ENCODE measurements around the gene L2HGDH. TPM values are rescaled to one million over a fixed set of nuclear protein-coding genes. Genes with fewer than 3 reads are reported as not detected.

Gene L2HGDH
- total and polyA plus RNA-seq, 9 of the 15 experiments (the other 6 are each of a cell fraction or from before 2014, with no cell fraction given): 1.7 to 16.1 (median 10.5) TPM

DNA sequence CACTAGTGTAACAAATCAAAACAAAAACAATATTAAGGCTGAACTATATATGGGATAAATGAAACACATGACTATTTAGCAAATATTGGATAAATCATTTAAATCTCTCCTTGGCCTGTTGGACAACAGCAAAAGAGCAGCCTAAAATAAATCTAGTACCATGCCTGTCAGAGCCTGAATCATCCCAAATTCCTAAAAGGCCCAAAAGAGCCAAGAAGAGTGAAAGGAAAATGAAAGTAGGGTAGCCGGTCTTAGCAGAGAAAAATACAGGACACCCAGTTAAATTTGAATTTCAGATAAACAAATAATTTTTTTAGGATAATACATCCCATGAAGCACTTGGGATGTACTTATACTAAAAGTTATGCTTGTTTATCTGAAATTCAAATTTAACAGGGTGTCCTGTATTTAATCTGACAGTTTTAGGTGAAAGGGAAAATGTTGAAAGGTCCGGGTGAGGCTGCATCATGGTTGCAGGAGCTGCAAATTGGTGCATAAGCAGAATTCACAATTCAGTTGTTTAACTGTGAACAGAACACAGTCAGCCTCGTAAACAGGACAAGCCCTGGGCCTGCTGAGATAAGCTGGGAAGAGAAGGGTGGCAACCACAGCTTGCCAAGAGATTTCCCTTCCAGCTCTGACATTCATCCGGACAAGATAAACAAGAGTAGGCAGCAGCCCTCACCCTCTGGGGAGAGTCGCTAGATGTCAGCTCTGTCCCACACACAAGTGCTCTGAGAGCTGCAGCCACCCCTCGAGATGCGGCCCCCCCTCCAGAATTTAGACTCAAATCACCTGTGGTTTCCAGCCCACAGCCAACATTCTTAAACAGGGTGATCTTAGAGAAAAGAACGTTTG, 30.4 kb upstream of the L2HGDH start (continued):
- 0 out of 2 replicates have a peak, but pooled peaks have one; percentile 14 for TF ChIP-seq MBD2 (IDR thresholded peaks at IDR 0.05; ENCODE audit: borderline replicate concordance, low read depth)
- no peak for TF ChIP-seq KLF1 (tag; IDR thresholded peaks at IDR 0.05)
- TF ChIP-seq MTA3 (IDR thresholded peaks at IDR 0.05; ENCODE audit: borderline replicate concordance): 0 out of 2 replicates have a peak, but pooled peaks have one; percentile 28
- peak; percentile 25; the same call in 1 of the 2 replicates for TF ChIP-seq DMBX1 (CRISPR knock-in tag; IDR thresholded peaks at IDR 0.05; ENCODE audit: borderline replicate concordance)
- no peak for TF ChIP-seq RBM25 (IDR thresholded peaks at IDR 0.05; ENCODE audit: low read depth, low read length, severe bottlenecking)
- no peak for TF ChIP-seq EZH2 (IDR thresholded peaks at IDR 0.05; ENCODE audit: borderline replicate concordance, low read depth, low read length)
- no peak for TF ChIP-seq CUX1 (CRISPR knock-in tag; IDR thresholded peaks at IDR 0.05)
